Measurements from ENCODE around the gene RAB15.

The RAB15 gene

GRCh38 chr14:64971943-64972791 is at the start of gene RAB15:
TSS of gene RAB15 (minus strand) at chr14:64972336. CDS start at chr14:64972076, 260 bp downstream.
- no peak for DNase-seq (ENCODE audit: low read depth in 2 of 2)

GRCh38 chr14:65019944-65020566 is 47.9 kb upstream of the RAB15 start:
- no peak for DNase-seq (ENCODE audit: low read depth in 2 of 2)

GRCh38 chr14:65016471-65016870 is 44.3 kb upstream of the RAB15 start:
- no peak for DNase-seq (ENCODE audit: low read depth in 2 of 2)

DNA sequence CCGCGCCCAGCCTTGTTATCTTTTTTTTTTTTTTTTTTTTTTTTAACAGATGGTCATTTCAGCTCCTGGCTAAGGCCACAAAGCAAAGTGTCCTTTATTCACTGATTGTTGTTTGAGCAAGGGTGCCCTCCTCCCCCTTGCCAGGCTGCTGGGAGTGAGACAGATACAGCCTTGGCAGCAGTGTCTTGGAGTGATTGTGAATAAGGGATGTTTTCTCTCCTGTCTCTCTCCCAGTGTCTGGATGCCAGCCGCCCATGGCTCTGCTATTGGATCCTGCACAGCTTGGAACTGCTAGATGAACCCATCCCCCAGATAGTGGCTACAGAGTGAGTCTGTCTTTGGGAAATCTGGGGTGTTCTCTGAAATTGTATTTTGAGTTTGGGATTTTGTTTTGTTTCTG is 43.3 kb upstream of the RAB15 start:
- DNase-seq (ENCODE audit: low read depth in 2 of 2): no peak

DNA sequence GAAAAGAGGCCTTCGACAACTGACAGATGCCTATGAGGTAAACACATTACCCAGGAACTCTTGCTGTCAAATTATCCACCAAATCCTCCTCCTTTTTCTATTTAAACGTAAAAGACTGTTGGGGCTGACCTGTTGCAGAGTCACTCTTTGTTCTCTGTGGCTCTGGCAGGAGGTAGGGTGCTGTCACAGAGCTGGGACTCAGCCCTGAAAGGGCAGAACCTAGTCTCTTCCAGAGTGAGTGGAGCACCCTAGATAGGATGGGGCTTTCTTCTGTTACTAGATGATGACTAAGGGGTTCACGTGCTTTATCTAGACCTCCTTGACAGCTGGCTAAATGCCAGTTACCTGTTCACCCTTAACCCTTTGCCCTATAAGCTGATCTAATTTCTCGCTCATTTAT is 40.2 kb upstream of the RAB15 start:
- no peak for DNase-seq (ENCODE audit: low read depth in 2 of 2)

DNA sequence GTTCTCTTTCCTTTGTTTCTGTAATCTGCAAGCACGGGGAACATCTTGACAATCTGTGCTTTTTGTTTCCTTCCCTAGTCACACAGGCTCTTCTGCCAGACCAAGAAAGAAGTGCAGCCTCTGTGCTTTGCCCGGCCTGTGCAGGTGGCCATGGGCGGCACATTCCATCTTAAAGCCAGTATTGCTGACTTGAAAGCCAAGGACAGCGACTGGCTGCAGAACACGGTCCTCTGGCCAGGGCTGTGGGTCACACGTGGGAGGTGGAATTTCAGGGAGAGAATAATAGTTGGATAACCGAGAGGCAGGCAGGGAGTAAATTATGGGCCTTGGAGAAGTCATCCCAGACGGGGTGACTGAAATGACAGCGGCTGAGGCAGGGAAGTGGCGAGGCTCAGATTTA is 39.4 kb upstream of the RAB15 start:
- DNase-seq (ENCODE audit: low read depth in 2 of 2): no peak

DNA sequence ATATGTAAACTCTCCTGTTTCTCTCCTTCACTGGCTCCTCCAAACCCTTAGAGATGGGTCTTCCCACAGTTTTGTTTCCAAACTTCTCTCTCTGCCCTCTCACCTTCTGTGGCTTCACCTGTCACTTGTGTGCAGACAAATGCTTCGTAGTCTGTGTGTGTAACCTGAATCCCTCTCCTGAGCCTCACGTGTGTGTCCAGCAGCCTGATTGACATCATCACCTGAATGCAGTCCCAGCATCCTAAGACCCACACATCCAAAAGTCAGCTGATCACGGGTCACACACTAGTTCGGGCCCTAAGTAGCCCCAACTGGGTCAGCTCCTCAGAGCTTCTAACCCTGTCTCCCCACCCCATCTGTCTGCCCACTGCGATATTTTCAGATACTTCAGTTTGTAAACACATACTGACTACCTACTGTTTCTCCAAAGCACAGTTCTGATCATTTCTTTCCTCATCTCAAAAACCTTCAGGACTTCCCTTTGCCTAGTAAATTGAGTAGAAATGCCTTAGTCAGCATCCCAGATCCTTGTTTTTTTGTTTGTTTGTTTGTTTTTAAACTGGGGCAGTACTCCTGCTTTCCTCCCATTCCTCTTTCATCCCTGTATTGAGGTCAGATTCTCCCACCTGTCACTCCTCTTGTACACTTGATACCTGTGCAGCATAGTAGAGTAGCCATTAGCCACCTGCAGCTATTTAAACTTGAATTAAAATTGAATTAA is 38.2 kb upstream of the RAB15 start:
- no peak for DNase-seq (ENCODE audit: low read depth in 2 of 2)

DNA sequence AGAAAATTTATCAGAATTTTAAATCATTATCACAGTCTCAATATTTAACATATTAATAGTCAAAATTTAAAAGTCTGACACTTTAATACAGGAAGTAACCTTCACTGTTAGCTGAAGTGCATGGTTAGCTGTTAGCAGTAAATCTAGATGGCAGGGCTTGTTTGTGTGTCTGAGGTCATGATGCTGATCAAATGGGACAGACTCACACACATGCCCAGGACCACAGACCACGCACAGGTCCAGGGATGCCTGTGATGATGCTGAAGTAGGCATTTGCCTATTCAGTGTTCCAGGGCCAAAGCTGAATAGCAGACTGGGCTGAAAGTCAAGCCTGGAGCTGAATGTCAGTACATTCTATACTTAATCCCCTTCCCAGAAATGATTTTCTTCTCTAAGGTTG is 35.1 kb upstream of the RAB15 start:
- no peak for DNase-seq (ENCODE audit: low read depth in 2 of 2)

DNA sequence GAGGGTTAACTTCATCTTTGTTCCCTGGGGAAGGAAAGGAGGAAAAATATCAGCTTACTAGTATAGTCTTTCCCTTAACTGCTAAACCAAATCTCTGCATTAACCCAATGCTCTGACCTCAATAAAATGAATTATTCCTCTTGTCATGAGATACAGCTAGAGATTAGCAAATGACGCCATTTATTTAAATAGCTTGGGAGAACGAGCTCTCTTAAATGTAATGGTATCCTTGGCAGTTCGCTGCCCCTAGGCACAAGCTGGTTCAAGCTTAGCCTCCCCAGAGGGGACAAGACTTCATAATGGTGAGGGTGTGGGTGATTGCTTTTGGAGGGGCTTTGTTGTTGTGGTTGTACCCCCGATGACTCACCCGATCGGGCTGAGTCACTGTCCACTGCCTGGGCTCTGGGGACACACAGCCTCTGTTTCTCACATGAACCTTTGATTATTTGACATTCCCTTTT is 34.2 kb upstream of the RAB15 start:
- DNase-seq (ENCODE audit: low read depth in 2 of 2): no peak

DNA sequence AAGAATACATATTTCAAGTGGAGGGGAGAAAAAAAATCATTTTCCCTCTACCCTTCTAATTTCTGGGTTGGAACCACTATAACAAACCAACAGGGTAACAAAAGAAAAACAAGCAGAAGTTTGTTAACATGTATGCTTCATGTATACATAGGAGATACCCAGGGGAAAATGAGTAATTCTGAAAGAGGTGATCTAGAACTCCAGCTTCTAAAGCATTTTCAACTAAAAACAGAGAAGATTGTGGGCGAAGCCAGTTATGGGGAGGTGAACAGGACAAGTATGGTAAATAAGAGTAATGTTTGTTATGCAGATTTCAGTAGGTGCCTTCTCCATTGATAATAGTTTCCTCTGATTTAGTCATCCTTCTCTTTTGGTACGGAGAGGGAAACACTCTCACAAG is 31.3 kb upstream of the RAB15 start:
- DNase-seq (ENCODE audit: low read depth in 2 of 2): no peak

DNA sequence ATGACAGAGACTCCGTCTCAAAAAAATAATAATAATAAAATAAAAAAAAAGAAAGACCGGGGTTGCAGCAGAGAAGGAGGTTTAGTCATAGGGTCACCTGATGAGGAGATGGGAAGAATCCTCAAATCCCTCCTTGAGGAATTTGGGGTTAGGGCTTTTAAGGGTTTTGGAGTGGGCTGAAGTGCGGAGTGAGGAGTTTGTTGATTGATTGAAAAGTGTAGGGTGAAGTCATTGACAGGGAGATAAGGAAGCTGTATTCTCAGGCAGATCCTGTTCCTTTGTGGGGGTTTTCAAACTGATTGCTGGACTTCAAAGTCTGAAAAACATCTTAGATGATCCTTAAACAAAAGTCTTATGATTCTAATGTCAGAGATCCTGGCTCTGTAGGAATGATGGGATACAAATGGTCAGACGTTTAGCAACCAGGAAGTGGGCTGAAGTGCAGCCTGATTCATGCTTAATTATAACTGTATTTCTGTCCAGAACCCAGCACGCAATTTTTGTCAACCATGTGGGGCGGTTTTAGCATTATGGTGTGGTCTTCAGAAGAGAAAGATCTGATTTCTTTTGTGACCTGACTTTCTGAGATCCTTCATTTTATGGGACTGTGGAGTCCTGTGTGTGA is 30.6 kb upstream of the RAB15 start:
- no peak for DNase-seq (ENCODE audit: low read depth in 2 of 2)

DNA sequence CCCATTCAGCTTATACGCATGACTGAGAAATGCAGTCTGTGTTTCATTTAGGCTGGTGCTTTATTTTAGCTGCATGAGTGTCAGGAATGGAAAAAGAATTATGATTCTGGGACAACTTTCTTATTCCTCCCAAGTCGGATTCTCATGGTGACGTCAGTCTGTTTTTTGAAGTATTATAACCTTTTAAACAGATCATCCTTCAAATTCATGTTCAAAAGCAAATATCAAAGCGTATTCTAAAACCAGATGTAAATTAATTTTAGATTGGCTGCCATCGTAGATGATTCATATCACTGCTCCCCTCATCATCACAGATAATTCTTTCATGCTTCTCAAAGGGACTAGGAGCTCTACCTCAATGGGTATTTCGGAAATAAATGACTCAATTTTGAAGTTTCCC is 29.6 kb upstream of the RAB15 start:
- DNase-seq (ENCODE audit: low read depth in 2 of 2): no peak

- DNase-seq (ENCODE audit: low read depth in 2 of 2): no peak
Observed at GRCh38 chr14:65000898-65001591, 28.9 kb upstream of the RAB15 start.

DNA sequence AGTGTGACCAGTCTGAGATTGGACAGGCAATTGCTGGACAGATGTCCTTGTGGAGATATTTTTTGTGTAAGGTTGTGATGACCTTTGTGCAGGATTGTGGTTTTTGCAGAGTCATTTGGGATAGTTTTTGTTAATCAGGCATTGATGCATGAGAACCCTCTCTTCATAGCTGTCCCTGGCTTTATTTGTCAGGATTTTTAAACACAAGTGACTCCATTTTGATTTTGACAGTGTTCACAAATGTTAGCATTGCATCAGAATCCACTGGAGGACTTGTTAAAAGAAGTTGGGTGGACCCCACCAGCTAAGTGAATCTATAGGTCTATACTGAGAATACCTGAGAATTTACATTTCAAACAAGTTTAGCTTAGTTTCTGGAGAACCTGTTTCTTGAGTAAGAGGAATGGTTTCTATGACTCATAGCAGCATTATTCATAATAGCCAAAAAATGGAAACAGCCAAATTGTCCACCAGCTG is 26.4 kb upstream of the RAB15 start:
- no peak for DNase-seq (ENCODE audit: low read depth in 2 of 2)

DNA sequence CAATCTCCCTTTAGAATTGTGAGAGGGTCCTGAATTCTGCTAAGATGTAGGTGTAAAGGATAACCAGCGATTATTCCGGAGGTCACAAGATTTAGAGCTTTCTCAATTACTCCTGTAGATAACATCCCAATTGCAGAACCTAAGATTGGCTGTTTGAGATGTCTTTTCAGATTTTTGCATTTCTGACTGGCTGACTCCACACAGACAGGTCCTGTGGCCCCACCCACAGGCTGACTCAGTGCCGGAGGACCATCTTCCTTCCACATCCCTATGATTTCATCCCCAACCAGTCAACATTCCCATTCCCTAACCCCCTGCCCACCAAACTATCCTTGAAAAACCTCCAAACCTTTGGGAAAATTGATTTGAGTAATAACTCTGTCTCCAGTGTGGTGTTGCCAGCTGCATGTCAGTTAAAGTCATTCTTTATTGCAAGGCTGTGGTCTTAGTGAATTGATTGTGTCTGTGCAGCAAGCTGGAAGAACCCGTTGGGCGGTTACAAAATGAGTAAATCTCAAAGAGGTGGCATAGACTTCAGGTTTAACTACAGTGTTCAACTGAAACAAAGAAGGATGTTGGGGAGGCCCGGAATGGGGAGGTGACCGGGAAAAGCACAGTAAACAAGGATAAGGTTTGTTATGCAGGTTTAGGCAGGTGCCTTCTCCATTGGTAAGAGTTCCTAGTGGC is 25.1 kb upstream of the RAB15 start:
- no peak for DNase-seq (ENCODE audit: low read depth in 2 of 2)

DNA sequence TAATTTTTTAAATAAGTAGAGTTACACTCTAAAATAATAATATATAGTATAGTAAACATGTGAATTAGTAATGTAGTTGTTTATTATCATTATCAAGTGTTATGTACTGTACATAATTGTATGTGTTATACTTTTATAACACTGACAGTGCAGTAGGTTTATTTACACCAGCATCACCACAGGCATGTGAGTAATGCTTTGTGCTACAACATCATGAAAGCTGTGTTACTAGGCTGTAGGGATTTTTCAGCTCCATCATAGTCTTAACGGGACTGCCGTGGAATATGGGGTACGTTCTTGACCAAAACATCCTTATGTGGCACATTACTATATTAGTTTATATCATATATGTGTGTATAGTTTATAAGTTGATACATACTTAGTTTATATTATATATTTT is 23.2 kb upstream of the RAB15 start:
- no peak for DNase-seq (ENCODE audit: low read depth in 2 of 2)

GRCh38 chr14:64994540-64994939 is 22.4 kb upstream of the RAB15 start:
- no peak for DNase-seq (ENCODE audit: low read depth in 2 of 2)

GRCh38 chr14:64993266-64993930 is 21.3 kb upstream of the RAB15 start:
- no peak for DNase-seq (ENCODE audit: low read depth in 2 of 2)

GRCh38 chr14:64992328-64992885 is 20.3 kb upstream of the RAB15 start:
- no peak for DNase-seq (ENCODE audit: low read depth in 2 of 2)

DNA sequence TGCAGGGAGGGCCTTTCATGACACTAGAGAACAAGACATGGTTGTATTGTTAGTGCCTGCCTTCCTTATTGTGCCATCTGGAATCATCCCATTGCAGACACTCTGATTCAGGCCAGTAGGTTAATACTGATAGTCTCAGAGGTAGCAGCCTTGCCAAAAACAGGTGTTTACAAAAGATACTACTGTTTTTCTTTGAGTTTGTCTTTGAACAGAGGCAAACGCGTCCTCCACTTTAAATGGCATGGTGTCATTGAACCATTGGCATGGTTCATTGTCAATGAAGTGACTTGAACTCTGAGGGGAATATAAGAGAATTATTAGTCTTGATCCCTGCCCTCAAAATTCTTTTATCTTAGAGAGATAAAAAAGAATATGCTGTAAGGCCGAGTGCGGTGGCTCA is 18.8 kb upstream of the RAB15 start:
- DNase-seq (ENCODE audit: low read depth in 2 of 2): no peak
